ENCODE data around the gene LDLR.

DNA sequence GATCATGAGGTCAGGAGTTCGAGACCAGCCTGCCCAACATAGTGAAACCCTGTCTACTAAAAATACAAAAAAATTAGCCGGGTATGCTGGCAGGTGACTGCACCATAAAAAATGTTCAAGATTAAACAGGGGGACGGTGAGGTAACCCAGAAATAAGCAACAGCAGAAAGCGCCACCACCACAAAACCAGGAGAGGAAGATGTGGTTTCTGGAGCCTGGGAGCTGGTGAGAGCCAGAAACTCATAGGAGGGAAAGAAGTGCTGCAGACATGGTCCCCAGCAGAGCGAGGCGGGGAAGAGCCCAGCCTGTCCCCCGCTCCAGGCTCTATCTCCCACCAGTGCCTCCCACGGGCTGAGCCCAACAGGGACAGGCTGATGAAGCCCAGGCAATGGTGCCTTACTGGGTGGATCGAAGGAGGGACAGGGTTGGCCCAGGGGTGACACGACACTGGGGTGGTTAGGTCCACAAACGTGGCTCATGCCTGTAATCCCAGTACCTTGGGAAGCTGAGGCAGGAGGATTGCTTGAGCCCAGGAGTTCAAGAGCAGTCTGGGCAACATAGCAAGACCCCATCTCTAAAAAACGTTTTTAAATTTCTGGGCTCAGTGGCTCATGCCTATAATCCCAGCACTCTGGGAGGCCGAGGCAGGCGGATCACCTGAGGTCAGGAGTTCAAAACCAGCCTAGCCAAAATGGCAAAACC lies 47.3 kb downstream of the LDLR start:
- TF ChIP-seq MAZ (IDR thresholded peaks at IDR 0.05; ENCODE audit: borderline replicate concordance, low read depth, low read length) (no peak), POLR2A (IDR thresholded peaks at IDR 0.05; ENCODE audit: low read depth, low read length) (no peak), MAFK (IDR thresholded peaks at IDR 0.05; ENCODE audit: low read depth, low read length) (no peak), RAD21 (IDR thresholded peaks at IDR 0.05; ENCODE audit: low read length) (no peak), CHD1 (IDR thresholded peaks at IDR 0.05; ENCODE audit: low read depth, low read length) (no peak), RFX5 (IDR thresholded peaks at IDR 0.05; ENCODE audit: low read depth, low read length) (no peak), SMC3 (IDR thresholded peaks at IDR 0.05; ENCODE audit: low read depth, low read length) (no peak), MXI1 (IDR thresholded peaks at IDR 0.05; ENCODE audit: borderline replicate concordance, low read depth, low read length) (no peak), BHLHE40 (IDR thresholded peaks at IDR 0.05; ENCODE audit: low read depth, low read length) (no peak)
- TF ChIP-seq, protein P1, sequence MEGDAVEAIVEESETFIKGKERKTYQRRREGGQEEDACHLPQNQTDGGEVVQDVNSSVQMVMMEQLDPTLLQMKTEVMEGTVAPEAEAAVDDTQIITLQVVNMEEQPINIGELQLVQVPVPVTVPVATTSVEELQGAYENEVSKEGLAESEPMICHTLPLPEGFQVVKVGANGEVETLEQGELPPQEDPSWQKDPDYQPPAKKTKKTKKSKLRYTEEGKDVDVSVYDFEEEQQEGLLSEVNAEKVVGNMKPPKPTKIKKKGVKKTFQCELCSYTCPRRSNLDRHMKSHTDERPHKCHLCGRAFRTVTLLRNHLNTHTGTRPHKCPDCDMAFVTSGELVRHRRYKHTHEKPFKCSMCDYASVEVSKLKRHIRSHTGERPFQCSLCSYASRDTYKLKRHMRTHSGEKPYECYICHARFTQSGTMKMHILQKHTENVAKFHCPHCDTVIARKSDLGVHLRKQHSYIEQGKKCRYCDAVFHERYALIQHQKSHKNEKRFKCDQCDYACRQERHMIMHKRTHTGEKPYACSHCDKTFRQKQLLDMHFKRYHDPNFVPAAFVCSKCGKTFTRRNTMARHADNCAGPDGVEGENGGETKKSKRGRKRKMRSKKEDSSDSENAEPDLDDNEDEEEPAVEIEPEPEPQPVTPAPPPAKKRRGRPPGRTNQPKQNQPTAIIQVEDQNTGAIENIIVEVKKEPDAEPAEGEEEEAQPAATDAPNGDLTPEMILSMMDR (conservative IDR thresholded peaks at IDR 0.05; ENCODE audit: low read depth, low read length), result no peak
